Prostate gland (tissue), 2 donors: ENCODE data around the gene SELENOO. TPM values are rescaled to one million over a fixed set of nuclear protein-coding genes. Genes with fewer than 3 reads are reported as not detected.

Experiments
- DNase-seq: peaks from one replicate; pipeline ENCODE4 v3.0.0-alpha.2; 2019; ENCODE audit warnings: low spot score
- H3K27ac ChIP-seq, 2 donors: fragments of 200-600 bp; sonication (generic); 2 replicates each; pipeline ENCODE4 v1.5.1; 2017 to 2019
- H3K27me3 ChIP-seq: fragments of 200-600 bp; sonication (generic); replicated peaks from 2 replicates; pipeline ENCODE4 v1.5.1; 2019; ENCODE audit not compliant: insufficient read depth
- H3K36me3 ChIP-seq, 2 donors: fragments of 200-600 bp; sonication (generic); 1 replicate in 1 of 2; 2 replicates in 1 of 2; pipeline versions ENCODE4 v1.5.1 to v1.8.1; 2017 to 2019
- H3K4me1 ChIP-seq: fragments of 200-600 bp; sonication (generic); replicated peaks from 2 replicates; pipeline ENCODE4 v1.5.1; 2019
- H3K4me3 ChIP-seq, 2 donors: fragments of 200-600 bp; sonication (generic); 2 replicates each; pipeline ENCODE4 v1.5.1; 2017 to 2019
- H3K9me3 ChIP-seq: fragments of 200-600 bp; sonication (generic); 2 replicates; pipeline ENCODE4 v1.5.1; 2017
- CTCF ChIP-seq, 4 experiments: fragments of 200-600 bp in 2 of 4; fragments of 450-650 bp in 2 of 4; sonication (generic) in 2 of 4; IDR thresholded peaks; 1 replicate in 3 of 4; 2 replicates in 1 of 4; pipeline ENCODE4 v1.5.1; 2016 to 2019; ENCODE audit warnings: antibody characterized with exemption in 4 of 4, mild to moderate bottlenecking in 2 of 4, moderate library complexity in 2 of 4
- POLR2A ChIP-seq: fragments of 450-650 bp; IDR thresholded peaks from one replicate; pipeline ENCODE4 v1.6.1; 2016; ENCODE audit warnings: antibody characterized with exemption, mild to moderate bottlenecking
- POLR2AphosphoS5 ChIP-seq: sonication (generic); formaldehyde crosslinking; IDR thresholded peaks from one replicate; pipeline ENCODE4 v1.6.1; 2017; ENCODE audit warnings: antibody characterized with exemption
- WGBS: methylation state at CpG from one replicate; pipeline ENCODE4 v1.1.5; 2018; 5-methylcytosine and 5-hydroxymethylcytosine counted together
- intact Hi-C: fragments of 100-400 bp; cut with DNase I; formaldehyde crosslinking; loops from one replicate; pipeline ENCODE4 v1.14.2; 2022
- total RNA-seq, 2 donors: library from RNA; depleted of rRNA; stranded (reverse); fragments of >200 nt; gene quantifications; one replicate each; pipeline ENCODE4 v1.1.0, GENCODE V29; 2016

Gene SELENOO
- total RNA-seq, 2 donors from 2014 or later, result 51.8 to 58.5 TPM

- Histone ChIP-seq H3K27ac (peak overlapping the region; percentile 25 to 63), H3K9me3 (no peaks in the 10 kb centered on the region), H3K27me3 (no peaks in the 10 kb centered on the region), H3K4me1 (no peaks in the 10 kb centered on the region), H3K4me3 (no peak overlapping the region), H3K36me3 (no peaks in the 10 kb centered on the region)
- intact Hi-C loops, result no loop called here
- 50% methylated on average over 21 of the region's 21 CpGs for WGBS
- DNase-seq, result peak; percentile 89
- TF ChIP-seq POLR2A (peak; percentile 56), POLR2AphosphoS5 (peak; percentile 93), CTCF (IDR thresholded peaks at IDR 0.05) (no peak)
These were observed 43.0 kb upstream of the SELENOO start for GRCh38 chr22:50157709-50158375.

- no peaks in the 10 kb centered on the region for H3K4me1 ChIP-seq
- TF ChIP-seq POLR2A, result no peak
- TF ChIP-seq CTCF (IDR thresholded peaks at IDR 0.05), result no peak
- TF ChIP-seq POLR2AphosphoS5, result no peak
- H3K27me3 ChIP-seq, result no peaks in the 10 kb centered on the region
- 86% methylated on average over 7 of the region's 7 CpGs for WGBS
- no peaks in the 10 kb centered on the region for H3K36me3 ChIP-seq
- intact Hi-C loops, result no loop called here
- H3K9me3 ChIP-seq, result no peaks in the 10 kb centered on the region
- DNase-seq, result no peak
- no peak overlapping the region for H3K27ac ChIP-seq
- no peak overlapping the region for H3K4me3 ChIP-seq
These were observed 39.9 kb upstream of the SELENOO start for GRCh38 chr22:50160947-50161346.

GRCh38 chr22:50161508-50162390, 39.1 kb upstream of the SELENOO start:
- no peak for DNase-seq
- 96% methylated on average over 19 of the region's 23 CpGs for WGBS
- no peaks in the 10 kb centered on the region for H3K9me3 ChIP-seq
- TF ChIP-seq POLR2AphosphoS5 (no peak), POLR2A (no peak), CTCF (IDR thresholded peaks at IDR 0.05) (no peak)
- H3K27ac ChIP-seq, result no peak overlapping the region
- H3K4me3 ChIP-seq, result no peak overlapping the region
- no peaks in the 10 kb centered on the region for H3K4me1 ChIP-seq
- H3K36me3 ChIP-seq, result no peaks in the 10 kb centered on the region
- intact Hi-C loops, result no loop called here
- H3K27me3 ChIP-seq, result no peaks in the 10 kb centered on the region

- intact Hi-C loops, result no loop called here
- Histone ChIP-seq H3K4me3 (no peak overlapping the region), H3K27me3 (no peaks in the 10 kb centered on the region), H3K9me3 (no peaks in the 10 kb centered on the region), H3K4me1 (no peaks in the 10 kb centered on the region), H3K36me3 (no peaks in the 10 kb centered on the region), H3K27ac (no peak overlapping the region)
- 94% methylated on average over 10 of the region's 10 CpGs for WGBS
- TF ChIP-seq POLR2AphosphoS5, result no peak
- TF ChIP-seq POLR2A, result no peak
- no peak for TF ChIP-seq CTCF (IDR thresholded peaks at IDR 0.05)
- no peak for DNase-seq
These were observed 38.3 kb upstream of the SELENOO start for GRCh38 chr22:50162391-50162956.
